A549 treated with Hydrocortisone at 1 μM for 4 hours (cell line): ENCODE data around the gene NCS1. TPM values are rescaled to one million over a fixed set of nuclear protein-coding genes. Genes with fewer than 3 reads are reported as not detected.

Source experiments
- total RNA-seq: library from RNA; stranded (reverse); fragments of 200-300 nt; extraction: Qiagen RNA extraction; gene quantifications from 5 replicates; pipeline ENCODE4 v1.2.3, GENCODE V29; 2022

The NCS1 gene
- 36.7 to 52.9 TPM (median 48.9 TPM) in 5 replicates for total RNA-seq

GRCh38 chr9:130172161-130172857 lies at the start of gene NCS1:
Gene NCS1, plus strand, starts transcription at chr9:130172404. Its CDS starts 260 bp downstream, at chr9:130172664.

GRCh38 chr9:130265431-130266235 lies 93.4 kb downstream of the NCS1 start, which contains the start of gene HMCN2:
Gene HMCN2, plus strand, starts transcription at chr9:130265760. Its CDS starts 119 bp downstream, at chr9:130265879.

Other genes with a start within 250 kb of the NCS1 start
- 11.5 to 15.1 TPM (median 13.8 TPM) in 5 replicates for gene FNBP1, start 129.2 kb upstream of the NCS1 start, total RNA-seq
- gene GPR107, start 118.5 kb upstream of the NCS1 start, total RNA-seq, result 23.6 to 33.4 TPM (median 27.2 TPM) in 5 replicates
- gene HMCN2, start 93.4 kb downstream of the NCS1 start, total RNA-seq, result 0.02 to 0.16 TPM (median 0.10 TPM) in 4 of 5 replicates, not detected in the other